GM12878 (cell line): ENCODE measurements around the gene LAMA4.

ENCODE experiments used
- CHD1 ChIP-seq: IDR thresholded peaks from 2 replicates; pipeline ENCODE4 v1.6.1; 2012; ENCODE audit warnings: low read depth, low read length, improper control_type of control experiment
- MYC ChIP-seq: IDR thresholded peaks from 2 replicates; pipeline ENCODE4 v1.6.1; 2011; ENCODE audit warnings: mild to moderate bottlenecking, low read length, moderate library complexity, inconsistent platforms; ENCODE audit not compliant: insufficient read depth, insufficient replicate concordance, insufficient read length, severe bottlenecking
- POLR2AphosphoS5 ChIP-seq: IDR thresholded peaks from 2 replicates; pipeline ENCODE4 v1.6.1; 2011; ENCODE audit warnings: mild to moderate bottlenecking, low read length, inconsistent platforms
- RFX5 ChIP-seq: IDR thresholded peaks from 2 replicates; pipeline ENCODE4 v1.6.1; 2011; ENCODE audit warnings: low read depth, low read length, improper control_type of control experiment
- SREBF2 ChIP-seq: IDR thresholded peaks from 2 replicates; pipeline ENCODE4 v1.6.1; 2012; ENCODE audit warnings: mild to moderate bottlenecking, low read length
- TF ChIP-seq, protein P1 (sequence below), 3 experiments: IDR thresholded peaks in 2 of 3; conservative IDR thresholded peaks in 1 of 3; 2 replicates each; pipeline ENCODE4 v1.5.1; 2011; ENCODE audit warnings: low read depth in 3 of 3, low read length in 3 of 3, mild to moderate bottlenecking in 3 of 3, control low read depth in 2 of 3, moderate library complexity in 2 of 3, inconsistent platforms in 1 of 3, mixed read lengths in 1 of 3; ENCODE audit not compliant: control insufficient read depth in 2 of 3, insufficient read depth in 1 of 3; ENCODE audit errors: extremely low read depth in 1 of 3

DNA sequence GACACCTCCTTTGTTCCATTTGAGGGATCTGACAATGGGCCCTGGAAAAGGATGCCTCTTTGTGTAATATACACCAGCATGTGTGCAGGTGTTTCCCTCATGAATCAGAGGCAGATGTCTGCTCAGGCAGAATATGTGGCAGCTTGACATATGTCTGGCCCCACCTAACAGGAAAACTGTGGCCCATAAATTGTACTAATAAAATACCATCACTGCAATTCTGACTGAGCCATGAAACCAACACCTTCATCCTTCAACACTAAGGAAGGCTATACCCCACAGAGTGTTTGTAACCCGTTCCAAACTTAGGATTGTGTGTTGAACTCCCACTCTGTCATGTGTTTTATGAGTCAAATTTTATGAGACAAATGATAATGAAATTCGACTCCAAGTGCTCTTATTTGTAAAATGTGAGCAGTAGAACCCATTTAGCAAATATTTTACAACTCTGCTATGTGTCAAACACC lies 22.7 kb downstream of the LAMA4 start:
- TF ChIP-seq RFX5 (no peak), MYC (no peak), POLR2AphosphoS5 (no peak), SREBF2 (no peak), CHD1 (no peak)
- TF ChIP-seq, protein P1, sequence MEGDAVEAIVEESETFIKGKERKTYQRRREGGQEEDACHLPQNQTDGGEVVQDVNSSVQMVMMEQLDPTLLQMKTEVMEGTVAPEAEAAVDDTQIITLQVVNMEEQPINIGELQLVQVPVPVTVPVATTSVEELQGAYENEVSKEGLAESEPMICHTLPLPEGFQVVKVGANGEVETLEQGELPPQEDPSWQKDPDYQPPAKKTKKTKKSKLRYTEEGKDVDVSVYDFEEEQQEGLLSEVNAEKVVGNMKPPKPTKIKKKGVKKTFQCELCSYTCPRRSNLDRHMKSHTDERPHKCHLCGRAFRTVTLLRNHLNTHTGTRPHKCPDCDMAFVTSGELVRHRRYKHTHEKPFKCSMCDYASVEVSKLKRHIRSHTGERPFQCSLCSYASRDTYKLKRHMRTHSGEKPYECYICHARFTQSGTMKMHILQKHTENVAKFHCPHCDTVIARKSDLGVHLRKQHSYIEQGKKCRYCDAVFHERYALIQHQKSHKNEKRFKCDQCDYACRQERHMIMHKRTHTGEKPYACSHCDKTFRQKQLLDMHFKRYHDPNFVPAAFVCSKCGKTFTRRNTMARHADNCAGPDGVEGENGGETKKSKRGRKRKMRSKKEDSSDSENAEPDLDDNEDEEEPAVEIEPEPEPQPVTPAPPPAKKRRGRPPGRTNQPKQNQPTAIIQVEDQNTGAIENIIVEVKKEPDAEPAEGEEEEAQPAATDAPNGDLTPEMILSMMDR (IDR thresholded peaks at IDR 0.05 in 2 of 3, conservative IDR thresholded peaks at IDR 0.05 in 1 of 3; ENCODE audit: control insufficient read depth in 2 of 3, extremely low read depth in 1 of 3, insufficient read depth in 1 of 3, low read depth in 3 of 3, low read length in 3 of 3), result no peak
